Mucosa of stomach (tissue), 1 donor: ENCODE data around the gene HYAL2.
A peak's percentile ranks its signal among the peaks of the same experiment; 100 is the strongest.

Experiments used
- H3K27me3 ChIP-seq: one replicate; pipeline ENCODE4 v1.7.0; 2013; ENCODE audit warnings: mild to moderate bottlenecking, low read length; ENCODE audit not compliant: control insufficient read depth, insufficient read depth
- H3K36me3 ChIP-seq: one replicate; pipeline ENCODE4 v1.7.0; 2013; ENCODE audit warnings: low read length; ENCODE audit not compliant: control insufficient read depth, insufficient read depth
- H3K4me1 ChIP-seq: one replicate; pipeline ENCODE4 v1.7.0; 2013; ENCODE audit warnings: mild to moderate bottlenecking, low read length; ENCODE audit not compliant: control insufficient read depth, insufficient read depth
- H3K4me3 ChIP-seq: one replicate; pipeline ENCODE4 v1.7.0; 2013; ENCODE audit warnings: low read length
- H3K9ac ChIP-seq: one replicate; pipeline ENCODE4 v1.7.0; 2013; ENCODE audit warnings: mild to moderate bottlenecking, low read length, moderate library complexity
- H3K9me3 ChIP-seq: one replicate; pipeline ENCODE4 v1.7.0; 2013; ENCODE audit warnings: mild to moderate bottlenecking, low read length, moderate library complexity; ENCODE audit not compliant: control insufficient read depth
- donor health status: Pancreatic carcinoma.

The HYAL2 gene

DNA sequence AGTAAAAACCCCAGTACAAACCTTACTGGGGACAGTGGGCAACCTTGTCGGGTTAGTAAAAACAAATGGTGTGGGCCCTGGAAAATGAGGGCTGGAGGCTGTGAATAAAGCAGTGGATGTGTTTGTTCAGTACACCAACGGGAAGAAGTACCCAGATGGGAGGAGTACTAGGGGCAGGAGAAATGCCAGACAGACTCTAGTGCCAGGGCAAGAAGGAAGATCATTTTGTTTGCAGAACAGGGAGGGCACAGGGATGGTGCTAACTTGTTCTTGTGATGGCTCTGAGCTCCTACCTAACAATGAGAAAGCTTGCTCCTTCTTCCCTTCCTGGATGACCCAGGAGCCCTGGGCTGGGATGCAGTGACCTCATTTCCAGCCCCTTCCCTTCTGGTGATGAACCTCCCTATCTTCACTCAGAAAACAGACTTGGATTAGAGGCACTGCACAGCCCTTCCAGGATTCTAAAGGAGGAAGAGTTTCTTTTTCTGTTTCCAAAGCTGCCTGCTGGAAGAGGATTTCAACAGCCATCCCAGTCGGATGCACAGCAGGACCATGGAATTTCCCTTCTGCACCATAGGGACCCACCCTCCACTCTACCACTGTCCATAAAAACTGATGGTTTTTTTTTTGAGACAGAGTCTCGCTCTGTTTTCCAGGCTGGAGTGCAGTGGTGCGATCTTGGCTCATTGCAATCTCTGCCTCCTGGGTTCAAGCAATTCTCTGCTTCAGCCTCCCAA is 12.0 kb upstream of the HYAL2 start:
- Histone ChIP-seq H3K27me3 (no peaks in the 10 kb centered on the region), H3K9me3 (no peaks in the 10 kb centered on the region), H3K4me3 (no peak overlapping the region), H3K4me1 (peaks cover 40% of the 10 kb centered on the region), H3K9ac (peak overlapping the region; percentile 15), H3K36me3 (peaks cover 17% of the 10 kb centered on the region)

DNA sequence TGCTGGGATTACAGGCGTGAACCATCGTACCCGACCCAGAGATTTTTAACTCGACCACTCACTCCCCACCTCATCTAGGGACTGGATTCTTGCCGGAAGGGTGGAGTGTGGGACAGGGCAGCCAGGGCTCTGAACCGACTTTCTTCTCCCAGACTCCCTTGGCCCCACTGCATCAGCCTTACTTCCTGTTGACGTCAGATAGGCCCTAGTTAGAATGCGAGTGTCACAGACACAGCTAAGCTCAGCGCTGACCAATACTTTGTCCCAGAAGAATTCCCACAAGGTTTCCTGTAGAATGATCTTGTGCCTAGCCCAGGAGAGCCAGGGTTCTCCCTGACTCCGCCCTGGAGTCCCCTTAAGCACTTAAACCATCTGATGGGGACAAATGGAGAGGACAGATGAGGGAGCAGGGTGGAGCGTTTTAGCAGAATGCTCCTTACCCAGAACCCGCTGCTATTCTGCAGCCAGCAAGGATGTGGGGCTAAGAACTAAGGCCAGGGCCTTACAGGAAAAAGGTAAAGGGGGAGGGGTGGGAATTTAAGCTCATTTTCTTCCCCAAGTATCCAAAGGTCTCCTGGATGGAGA is 11.3 kb upstream of the HYAL2 start:
- peaks cover 17% of the 10 kb centered on the region for H3K36me3 ChIP-seq
- H3K9ac ChIP-seq, result peak overlapping the region; percentile 15
- H3K4me3 ChIP-seq, result no peak overlapping the region
- H3K27me3 ChIP-seq, result no peaks in the 10 kb centered on the region
- H3K9me3 ChIP-seq, result no peaks in the 10 kb centered on the region
- H3K4me1 ChIP-seq, result peaks cover 38% of the 10 kb centered on the region

- H3K9me3 ChIP-seq, result no peaks in the 10 kb centered on the region
- no peak overlapping the region for H3K4me3 ChIP-seq
- H3K27me3 ChIP-seq, result no peaks in the 10 kb centered on the region
- H3K9ac ChIP-seq, result no peak overlapping the region
- H3K4me1 ChIP-seq, result peaks cover 41% of the 10 kb centered on the region
- H3K36me3 ChIP-seq, result peaks cover 17% of the 10 kb centered on the region
Observed at GRCh38 chr3:50331364-50331907, 8.9 kb upstream of the HYAL2 start.

GRCh38 chr3:50330330-50330729 is 7.8 kb upstream of the HYAL2 start:
- no peak overlapping the region for H3K9ac ChIP-seq
- no peak overlapping the region for H3K4me3 ChIP-seq
- no peaks in the 10 kb centered on the region for H3K27me3 ChIP-seq
- no peaks in the 10 kb centered on the region for H3K9me3 ChIP-seq
- H3K36me3 ChIP-seq, result peaks cover 17% of the 10 kb centered on the region
- peaks cover 31% of the 10 kb centered on the region for H3K4me1 ChIP-seq

DNA sequence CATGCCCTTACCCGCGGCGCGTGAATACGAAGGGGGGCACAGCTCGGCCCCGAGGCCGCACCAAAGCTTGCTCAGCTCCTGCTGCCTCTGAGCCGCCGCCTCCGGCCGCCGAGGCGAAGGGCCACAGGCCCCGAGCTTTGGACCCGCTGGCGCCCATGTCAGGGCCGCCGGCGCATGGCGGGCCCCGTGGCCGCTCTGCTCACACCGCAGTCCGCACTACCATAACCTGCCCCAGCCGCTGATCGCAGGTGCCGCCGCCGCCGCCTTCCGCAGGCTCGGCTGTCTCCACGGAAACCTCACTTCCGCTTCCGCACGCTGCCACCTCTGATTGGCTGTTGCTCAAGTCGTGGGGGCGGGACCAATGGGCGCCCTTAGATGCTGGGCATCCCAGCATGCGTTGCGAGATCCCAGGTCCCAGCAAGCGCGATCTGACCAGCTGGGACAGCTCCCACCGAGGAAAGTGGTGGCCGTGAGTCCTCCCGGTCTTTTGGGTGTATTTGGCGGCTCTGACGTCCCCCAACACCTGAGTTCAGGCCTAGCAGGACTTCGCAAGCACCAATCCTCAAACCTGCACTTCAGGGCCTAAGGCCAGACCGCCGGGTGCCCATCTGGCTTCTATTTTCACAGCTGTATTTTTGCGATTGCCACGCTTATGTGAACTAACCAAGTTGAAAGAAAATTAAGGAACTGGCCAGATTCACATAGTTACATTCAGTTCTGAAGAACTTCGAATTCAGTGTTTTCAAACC is 5.6 kb upstream of the HYAL2 start, which contains the start of gene TUSC2:
Gene TUSC2 (minus strand): TSS at position 281 of the 749 bp plus-strand sequence. CDS start 124 bp downstream, at position 157.
- peaks cover 17% of the 10 kb centered on the region for H3K36me3 ChIP-seq
- H3K9me3 ChIP-seq, result no peaks in the 10 kb centered on the region
- H3K4me1 ChIP-seq, result peaks cover 21% of the 10 kb centered on the region

DNA sequence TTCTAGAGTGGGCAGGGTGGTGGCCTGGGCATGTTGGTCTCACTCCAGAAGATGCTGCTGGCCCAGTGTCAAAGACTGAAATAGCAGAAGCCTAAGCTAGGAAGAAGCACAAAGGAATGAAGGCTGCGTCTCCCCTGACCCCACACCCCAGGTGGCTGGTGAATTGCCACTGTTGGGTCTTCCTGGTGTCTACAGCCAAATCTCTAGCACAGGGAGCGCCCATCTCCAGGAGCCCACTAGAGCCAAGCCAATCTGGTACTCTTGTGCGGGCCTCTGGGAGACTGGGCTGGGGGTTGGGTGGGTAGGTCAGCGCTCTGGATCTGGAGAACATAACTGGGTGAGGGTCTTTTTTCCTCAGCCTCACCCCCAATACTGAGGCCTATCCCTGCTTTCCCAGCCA is 4.6 kb upstream of the HYAL2 start:
- H3K36me3 ChIP-seq, result peaks cover 17% of the 10 kb centered on the region
- H3K4me3 ChIP-seq, result peak overlapping the region; percentile 85
- H3K4me1 ChIP-seq, result peaks cover 30% of the 10 kb centered on the region
- peak overlapping the region; percentile 87 for H3K9ac ChIP-seq
- no peaks in the 10 kb centered on the region for H3K27me3 ChIP-seq
- no peaks in the 10 kb centered on the region for H3K9me3 ChIP-seq

More for the DNA sequence above, 5.6 kb upstream of the HYAL2 start, which contains the start of gene TUSC2:
- H3K4me3 ChIP-seq, result peak within 1 kb of the TSS; percentile 85
- H3K27me3 ChIP-seq, result no peaks in the 10 kb centered on the region
- H3K9ac ChIP-seq, result peak within 1 kb of the TSS; percentile 87

DNA sequence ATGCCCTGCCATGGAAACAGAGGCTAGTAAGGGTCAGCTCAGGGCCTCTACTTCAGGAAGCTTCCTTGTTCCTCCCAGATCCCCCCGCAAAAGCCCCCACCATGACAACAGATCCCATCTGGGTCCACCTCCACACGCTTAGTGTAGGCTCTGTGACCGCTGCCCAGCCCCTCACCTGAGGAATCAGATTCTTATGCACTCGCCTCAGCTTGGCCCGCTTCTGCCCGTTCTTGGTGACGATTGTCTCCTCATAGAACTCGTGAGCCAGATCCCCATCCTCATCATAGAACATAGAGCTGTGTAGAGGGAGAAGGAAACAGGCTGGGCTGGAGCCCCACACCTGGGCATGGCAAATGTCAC is 3.6 kb upstream of the HYAL2 start:
- H3K4me1 ChIP-seq, result peaks cover 35% of the 10 kb centered on the region
- no peaks in the 10 kb centered on the region for H3K27me3 ChIP-seq
- no peaks in the 10 kb centered on the region for H3K9me3 ChIP-seq
- peaks cover 14% of the 10 kb centered on the region for H3K36me3 ChIP-seq
- H3K9ac ChIP-seq, result no peak overlapping the region
- no peak overlapping the region for H3K4me3 ChIP-seq

- Histone ChIP-seq H3K9me3 (no peaks in the 10 kb centered on the region), H3K4me1 (peaks cover 36% of the 10 kb centered on the region), H3K27me3 (no peaks in the 10 kb centered on the region), H3K36me3 (peaks cover 9% of the 10 kb centered on the region), H3K9ac (no peak overlapping the region), H3K4me3 (no peak overlapping the region)
Observed at GRCh38 chr3:50325497-50326181, 3.1 kb upstream of the HYAL2 start.

- Histone ChIP-seq H3K4me1 (peaks cover 41% of the 10 kb centered on the region), H3K9ac (no peak overlapping the region)
Observed at GRCh38 chr3:50325113-50325480, 2.6 kb upstream of the HYAL2 start.

DNA sequence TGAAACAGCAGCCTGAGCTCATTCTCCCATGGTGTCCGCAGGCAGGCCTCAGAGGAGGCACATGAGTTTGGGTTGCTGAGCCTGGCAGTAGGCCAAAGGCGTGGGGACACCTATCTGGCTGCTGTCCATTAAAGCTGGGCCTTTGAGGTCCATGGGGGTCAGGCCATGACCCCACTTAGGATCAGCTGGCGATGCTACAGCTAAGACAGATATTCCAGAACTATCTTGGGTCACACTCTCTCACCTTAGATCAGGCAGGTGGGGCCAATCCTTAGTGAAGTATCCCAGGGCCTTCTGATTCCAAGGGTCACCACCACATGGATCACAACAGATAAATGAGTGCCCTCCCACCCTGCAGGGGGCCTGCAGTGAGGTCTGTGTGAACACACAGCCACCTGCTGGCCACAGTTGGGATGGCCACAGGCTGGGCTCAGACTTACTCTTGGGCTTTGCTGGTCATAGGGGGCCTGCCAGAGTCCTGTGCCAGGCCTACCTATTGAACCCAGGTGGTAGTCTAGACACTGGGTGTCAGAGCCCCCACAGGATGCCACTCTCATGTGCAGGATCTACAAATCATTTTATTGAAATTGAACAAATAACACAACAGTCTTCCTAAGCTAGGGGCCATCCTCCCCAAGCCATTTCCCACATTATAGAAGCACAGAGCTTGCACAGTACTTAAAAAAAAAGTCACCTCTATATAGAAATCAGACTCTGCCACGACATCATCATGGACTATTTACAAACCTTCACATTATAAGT is 2.0 kb upstream of the HYAL2 start:
- H3K4me1 ChIP-seq, result peaks cover 46% of the 10 kb centered on the region
- no peaks in the 10 kb centered on the region for H3K27me3 ChIP-seq
- no peak overlapping the region for H3K4me3 ChIP-seq
- H3K9me3 ChIP-seq, result no peaks in the 10 kb centered on the region
- no peak overlapping the region for H3K9ac ChIP-seq
- no peaks in the 10 kb centered on the region for H3K36me3 ChIP-seq

More at GRCh38 chr3:50325113-50325480, 2.6 kb upstream of the HYAL2 start:
- Histone ChIP-seq H3K27me3 (no peaks in the 10 kb centered on the region), H3K9me3 (no peaks in the 10 kb centered on the region), H3K36me3 (peaks cover 4% of the 10 kb centered on the region), H3K4me3 (no peak overlapping the region)

- no peaks in the 10 kb centered on the region for H3K9me3 ChIP-seq
- no peaks in the 10 kb centered on the region for H3K36me3 ChIP-seq
- peaks cover 53% of the 10 kb centered on the region for H3K4me1 ChIP-seq
- no peak overlapping the region for H3K4me3 ChIP-seq
- H3K9ac ChIP-seq, result no peak overlapping the region
- no peaks in the 10 kb centered on the region for H3K27me3 ChIP-seq
Observed at GRCh38 chr3:50323614-50324199, 1.2 kb upstream of the HYAL2 start.
